Measurements from ENCODE around the gene PCID2. TPM values are rescaled to one million over a fixed set of nuclear protein-coding genes. Genes with fewer than 3 reads are reported as not detected.
A peak's percentile ranks its signal among the peaks of the same experiment; 100 is the strongest.

The PCID2 gene
- total and polyA plus RNA-seq, 8 donors = 17.3 to 33.9 (median 21.0) TPM

- intact Hi-C loops (cut with DNase I) = no loop called here
- FAIRE-seq (no peak), DNase-seq (no peak), ATAC-seq (no peak)
- H3K36me3 ChIP-seq = peaks cover 0 to 22% (median 0%) of the 10 kb centered on the region in 3 donors
- no peak overlapping the region for H3K4me3 ChIP-seq
- peaks cover 4 to 16% (median 12%) of the 10 kb centered on the region in 3 donors for H3K4me1 ChIP-seq
- no peak for TF ChIP-seq CTCF (IDR thresholded peaks at IDR 0.05)
- no peak overlapping the region for H3K27ac ChIP-seq
- no peaks in the 10 kb centered on the region for H3K9me3 ChIP-seq
- no peaks in the 10 kb centered on the region for H3K27me3 ChIP-seq
- WGBS, 2 donors = 86 to 87% methylated on average over 14 of the region's 14 CpGs
Observed at GRCh38 chr13:113219256-113219940, 10.9 kb upstream of the PCID2 start.

- no peak overlapping the region for H3K4me3 ChIP-seq
- DNase-seq = no peak
- no peaks in the 10 kb centered on the region for H3K27me3 ChIP-seq
- FAIRE-seq = no peak
- TF ChIP-seq CTCF (IDR thresholded peaks at IDR 0.05) = no peak
- intact Hi-C loops (cut with DNase I) = no loop called here
- H3K4me1 ChIP-seq = peaks cover 4 to 16% (median 12%) of the 10 kb centered on the region in 3 donors
- WGBS, 2 donors = 51 to 55% methylated on average over 3 of the region's 3 CpGs
- no peak for ATAC-seq
- H3K27ac ChIP-seq = no peak overlapping the region
- no peaks in the 10 kb centered on the region for H3K9me3 ChIP-seq
- H3K36me3 ChIP-seq = peaks cover 0 to 18% (median 0%) of the 10 kb centered on the region in 3 donors
Observed at GRCh38 chr13:113218586-113218985, 10.1 kb upstream of the PCID2 start.

- Histone ChIP-seq H3K27me3 (no peaks in the 10 kb centered on the region), H3K4me3 (no peak overlapping the region), H3K9me3 (no peaks in the 10 kb centered on the region), H3K4me1 (peaks cover 4 to 17% (median 12%) of the 10 kb centered on the region in 3 donors), H3K36me3 (peaks cover 0 to 13% (median 0%) of the 10 kb centered on the region in 3 donors), H3K27ac (no peak overlapping the region)
- FAIRE-seq = no peak
- no peak for TF ChIP-seq CTCF (IDR thresholded peaks at IDR 0.05)
- WGBS, 2 donors = 17 to 18% methylated on average over 7 of the region's 7 CpGs
- intact Hi-C loops (cut with DNase I) = no loop called here
- DNase-seq = peak in 4 of 6 donors; percentile 51 to 60 (median 54)
- peak; percentile 82 to 93 (median 86) for ATAC-seq
Observed at GRCh38 chr13:113216254-113217048, 8.0 kb upstream of the PCID2 start.

- no peak for TF ChIP-seq CTCF (IDR thresholded peaks at IDR 0.05)
- Histone ChIP-seq H3K36me3 (peaks cover 0 to 5% (median 0%) of the 10 kb centered on the region in 3 donors), H3K9me3 (no peaks in the 10 kb centered on the region), H3K27me3 (no peaks in the 10 kb centered on the region), H3K27ac (no peak overlapping the region), H3K4me3 (no peak overlapping the region), H3K4me1 (peaks cover 12 to 29% (median 22%) of the 10 kb centered on the region in 3 donors)
- DNase-seq (no peak), FAIRE-seq (no peak), ATAC-seq (no peak)
- intact Hi-C loops (cut with DNase I) = no loop called here
- 95 to 96% methylated on average over 10 of the region's 10 CpGs for WGBS, 2 donors
Observed at GRCh38 chr13:113211774-113212173, 3.3 kb upstream of the PCID2 start.

Measured in pancreas (tissue), 10 donors.